K562 (cell line): ENCODE measurements around the gene FXR1. TPM values are rescaled to one million over a fixed set of nuclear protein-coding genes. Genes with fewer than 3 reads are reported as not detected.

Experiments
- ATAC-seq: fragments of 200-7000 bp; cut with Tn5 transposase; 3 replicates; pipeline ENCODE4 v1.9.1; 2020; ENCODE audit warnings: moderate library complexity
- BruUV-seq: library from RNA; stranded (reverse); fragments of 400-500 nt; replicated peaks from 2 replicates; lab custom pipeline; 2021; lab: Mats Ljungman, UMichigan
- CTCF ChIA-PET: fragments of 300-600 bp; formaldehyde crosslinking; extraction: SDS; loops from one replicate; lab custom pipeline; 2021; ENCODE audit warnings: low intra/inter-chr PET ratio; lab: Yijun Ruan, JAX
- POLR2A ChIA-PET: fragments of 300-600, 350-650 bp; sonication (Branson Sonifier 250); formaldehyde crosslinking; extraction: SDS; loops from one replicate; lab custom pipeline; 2021; ENCODE audit warnings: antibody characterized with exemption, inconsistent platforms; lab: Yijun Ruan, JAX
- DNase-seq, 4 experiments: peaks; one replicate each; pipeline versions ENCODE4 v3.0.0 to v3.0.0-alpha.2; 2011 to 2018; ENCODE audit warnings: low spot score in 3 of 4, mixed read lengths in 3 of 4; ENCODE audit errors: extremely low read depth in 1 of 4
- FAIRE-seq: peaks from 2 replicates; lab custom pipeline; 2011; peaks lifted over from hg19 to GRCh38; lab: Jason Lieb, UNC
- H2AFZ ChIP-seq: 2 replicates; pipeline ENCODE4 v1.6.0; 2011; ENCODE audit warnings: low read depth, low read length, control low read depth, inconsistent platforms
- H3K27ac ChIP-seq: fragments of 200-600 bp; 3 replicates; pipeline ENCODE4 v1.8.0; 2011; ENCODE audit warnings: low read depth, mild to moderate bottlenecking, control low read depth, inconsistent platforms, low read length, moderate library complexity, mixed read lengths; ENCODE audit errors: extremely low read depth
- H3K27me3 ChIP-seq, 2 experiments: fragments of 300-600 bp in 1 of 2; 2 replicates in 1 of 2; 3 replicates in 1 of 2; pipeline versions ENCODE4 v1.6.0 to v1.8.0; 2011; ENCODE audit warnings: inconsistent platforms in 2 of 2, low read length in 2 of 2, mild to moderate bottlenecking in 1 of 2, mixed read lengths in 1 of 2, moderate library complexity in 1 of 2; ENCODE audit not compliant: control insufficient read depth in 2 of 2, insufficient read depth in 2 of 2
- H3K36me3 ChIP-seq: fragments of 300-600 bp; 3 replicates; pipeline ENCODE4 v1.8.0; 2011; ENCODE audit warnings: mild to moderate bottlenecking, low read length, inconsistent platforms; ENCODE audit not compliant: control insufficient read depth, insufficient read depth
- H3K4me1 ChIP-seq, 2 experiments: fragments of 200-600 bp in 1 of 2; replicated peaks in 1 of 2; 2 replicates in 1 of 2; 3 replicates in 1 of 2; pipeline versions ENCODE4 v1.5.1 to v1.8.0; 2011; ENCODE audit warnings: inconsistent platforms in 2 of 2, low read length in 2 of 2, mild to moderate bottlenecking in 1 of 2, mixed read lengths in 1 of 2, moderate library complexity in 1 of 2; ENCODE audit not compliant: control insufficient read depth in 2 of 2, insufficient read depth in 2 of 2
- H3K4me2 ChIP-seq: 2 replicates; pipeline ENCODE4 v1.6.1; 2011; ENCODE audit warnings: low read length, control low read depth, inconsistent platforms, mixed read lengths; ENCODE audit not compliant: insufficient read depth
- H3K4me3 ChIP-seq: fragments of 200-600 bp; sonication (generic), shearing (Covaris generic); 2 replicates; pipeline ENCODE4 v1.5.1; 2016; ENCODE audit warnings: control low read depth, inconsistent platforms
- H3K79me2 ChIP-seq: fragments of 200-600 bp; 3 replicates; pipeline ENCODE4 v1.8.0; 2011; ENCODE audit warnings: low read length, inconsistent platforms; ENCODE audit not compliant: control insufficient read depth, insufficient read depth
- H3K9ac ChIP-seq, 2 experiments: 2 replicates each; pipeline versions ENCODE4 v1.6.0 to v1.6.1; 2011; ENCODE audit warnings: low read depth in 2 of 2, low read length in 2 of 2, control low read depth in 1 of 2, inconsistent platforms in 1 of 2, mild to moderate bottlenecking in 1 of 2, mixed read lengths in 1 of 2; ENCODE audit not compliant: insufficient read depth in 1 of 2
- H3K9me1 ChIP-seq: one replicate; pipeline ENCODE4 v1.6.0; 2011; ENCODE audit warnings: inconsistent platforms, mild to moderate bottlenecking, low read length, moderate library complexity; ENCODE audit not compliant: control insufficient read depth, insufficient read depth
- H3K9me3 ChIP-seq: replicated peaks from 2 replicates; pipeline ENCODE4 v1.5.1; 2011; ENCODE audit warnings: low read depth, low read length, inconsistent platforms; ENCODE audit not compliant: control insufficient read depth, insufficient read depth
- H4K20me1 ChIP-seq: replicated peaks from 2 replicates; pipeline ENCODE4 v1.6.1; 2011; ENCODE audit warnings: low read length, inconsistent platforms, mixed read lengths; ENCODE audit not compliant: control insufficient read depth, insufficient read depth
- ATF4 ChIP-seq: fragments of 450-650 bp; formaldehyde crosslinking; IDR thresholded peaks from 2 replicates; pipeline ENCODE4 v1.4.0; 2022; ENCODE audit warnings: mild to moderate bottlenecking, moderate library complexity
- CHD1 ChIP-seq: fragments of 200-600 bp; sonication (generic); IDR thresholded peaks from one replicate; pipeline ENCODE4 v1.6.1; 2012; ENCODE audit warnings: mild to moderate bottlenecking, moderate library complexity, low read length, inconsistent platforms
- COPS2 ChIP-seq: fragments of 450-650 bp; conservative IDR thresholded peaks from 2 replicates; pipeline ENCODE4 v1.6.1; 2016; ENCODE audit warnings: mild to moderate bottlenecking, moderate library complexity
- DPF2 ChIP-seq: fragments of 450-650 bp; IDR thresholded peaks from 2 replicates; pipeline ENCODE4 v1.6.1; 2016
- ERF ChIP-seq: fragments of 450-650 bp; formaldehyde crosslinking; IDR thresholded peaks from 2 replicates; pipeline ENCODE4 v1.4.0; 2020; ENCODE audit warnings: mild to moderate bottlenecking, mixed read lengths
- HCFC1 ChIP-seq: IDR thresholded peaks from 2 replicates; pipeline ENCODE4 v1.6.1; 2012; ENCODE audit warnings: low read depth, low read length, improper control_type of control experiment
- MTA1 ChIP-seq: fragments of 450-650 bp; IDR thresholded peaks from 2 replicates; pipeline ENCODE4 v1.6.1; 2017; ENCODE audit warnings: borderline replicate concordance
- NEUROD1 ChIP-seq: fragments of 150-350 bp; IDR thresholded peaks from 2 replicates; pipeline ENCODE4 v1.6.1; 2014; ENCODE audit warnings: borderline replicate concordance, low read length, low read depth; ENCODE audit not compliant: partially characterized antibody
- ZBTB12 ChIP-seq: fragments of 250-450 bp; sonication (Bioruptor Pico); IDR thresholded peaks from 2 replicates; pipeline ENCODE4 v1.4.0; 2020
- ZBTB33 ChIP-seq: sonication (generic); formaldehyde crosslinking; IDR thresholded peaks from 2 replicates; pipeline ENCODE4 v1.8.1; 2023; ENCODE audit warnings: mild to moderate bottlenecking, missing genetic modification reagents
- ZFP36 ChIP-seq: fragments of 150-350 bp; IDR thresholded peaks from 2 replicates; pipeline ENCODE4 v1.6.1; 2018; ENCODE audit warnings: low read length, low read depth; ENCODE audit not compliant: partially characterized antibody
- ZNF197 ChIP-seq: fragments of 200-800 bp; sonication (Bioruptor generic); IDR thresholded peaks from 2 replicates; pipeline ENCODE4 v1.6.1; 2016; ENCODE audit warnings: low read depth, missing genetic modification characterization, missing compliant biosample characterization
- ZNF274 ChIP-seq: IDR thresholded peaks from 2 replicates; pipeline ENCODE4 v1.6.1; 2011; ENCODE audit warnings: low read depth, mild to moderate bottlenecking, low read length, moderate library complexity, borderline replicate concordance
- ZNF707 ChIP-seq: fragments of 250-450 bp; sonication (Bioruptor Pico); conservative IDR thresholded peaks from 2 replicates; pipeline ENCODE4 v1.8.0; 2022; ENCODE audit warnings: inconsistent platforms, mild to moderate bottlenecking, moderate library complexity
- ZNF766 ChIP-seq: fragments of 200-800 bp; sonication (Bioruptor generic); conservative IDR thresholded peaks from 2 replicates; pipeline ENCODE4 v1.6.1; 2016; ENCODE audit warnings: missing genetic modification characterization, missing compliant biosample characterization
- WGBS: fragments of 100-300 bp; shearing (Covaris generic); methylation state at CpG from one replicate; pipeline ENCODE4 v1.1.6; 2016; ENCODE audit warnings: low coverage, mixed read lengths; ENCODE audit not compliant: insufficient coverage; ENCODE audit errors: missing lambda C conversion rate; 5-methylcytosine and 5-hydroxymethylcytosine counted together
- in situ Hi-C: fragments of 300-500 bp; cut with MboI; formaldehyde crosslinking; loops from 4 replicates; pipeline ENCODE4 v1.15.0; 2018; ENCODE audit warnings: inconsistent platforms, mixed read lengths
- intact Hi-C: fragments of 100-400 bp; cut with micrococcal nuclease; formaldehyde crosslinking; loops from 2 replicates; pipeline ENCODE4 v1.14.2; 2022
- polyA plus RNA-seq, 8 experiments: library from polyadenylated mRNA; depleted of rRNA in 4 of 8; stranded (reverse) in 5 of 8; unstranded in 3 of 8; fragments of >200 nt; fragmentation: Nextera tagmentation in 2 of 8; fragmentation: Illumina TruSeq in 1 of 8; extraction: Ambion mirVana in 2 of 8; extraction: Trizol in 1 of 8; gene quantifications; 2 replicates each; pipeline versions ENCODE4 v1.2.1 to v1.2.3, GENCODE V29; 2011 to 2014; ENCODE audit warnings: inconsistent platforms in 1 of 8, missing spikeins in 1 of 8
- total RNA-seq, 7 experiments: library from RNA; depleted of rRNA in 6 of 7; stranded (reverse); fragments of >200 nt in 6 of 7; fragmentation: Illumina TruSeq in 2 of 7; extraction: Trizol in 2 of 7; gene quantifications; 2 replicates each; pipeline versions ENCODE4 v1.2.1 to v1.2.3, GENCODE V29; 2011 to 2021; ENCODE audit warnings: low replicate concordance in 1 of 7
- TF ChIP-seq, protein P1 (sequence below): fragments of 450-650 bp; IDR thresholded peaks from 2 replicates; pipeline ENCODE4 v1.6.1; 2018; ENCODE audit warnings: mild to moderate bottlenecking, low read depth; ENCODE audit not compliant: partially characterized antibody

FXR1 gene
- total and polyA plus RNA-seq, 9 of the 15 experiments (the other 6 are each of a cell fraction or from before 2014, with no cell fraction given): 59.4 to 177 (median 136) TPM

GRCh38 chr3:180940826-180941225 lies 28.4 kb downstream of the FXR1 start:
- Histone ChIP-seq H3K4me1 (no peaks in the 10 kb centered on the region), H3K9ac (no peak overlapping the region), H3K4me2 (no peak overlapping the region), H3K9me3 (no peaks in the 10 kb centered on the region), H3K79me2 (peaks cover 89% of the 10 kb centered on the region), H3K4me3 (no peak overlapping the region), H4K20me1 (0 out of 2 replicates have a peak, but pooled peaks cover 8% of the 10 kb centered on the region), H3K9me1 (no peaks in the 10 kb centered on the region), H2AFZ (no peak overlapping the region), H3K36me3 (peaks cover 77% of the 10 kb centered on the region), H3K27me3 (no peaks in the 10 kb centered on the region)
- ATAC-seq (no peak), FAIRE-seq (no peak), DNase-seq (no peak)
- POLR2A ChIA-PET: no interaction called here
- in situ Hi-C loops: no loop called here
- 97% methylated on average over 5 of the region's 5 CpGs for WGBS
- intact Hi-C loops: no loop called here
- no TSS peak for BruUV-seq
- TF ChIP-seq ZNF766 (CRISPR knock-in tag) (no peak), ZNF197 (CRISPR knock-in tag) (no peak), COPS2 (no peak), DPF2 (no peak), HCFC1 (no peak), MTA1 (no peak), NEUROD1 (no peak), ATF4 (no peak), ZNF274 (no peak), ERF (no peak), ZBTB33 (CRISPR knock-in tag) (no peak), CHD1 (no peak), ZFP36 (no peak), ZBTB12 (CRISPR knock-in tag) (no peak), ZNF707 (no peak)
- TF ChIP-seq, protein P1, sequence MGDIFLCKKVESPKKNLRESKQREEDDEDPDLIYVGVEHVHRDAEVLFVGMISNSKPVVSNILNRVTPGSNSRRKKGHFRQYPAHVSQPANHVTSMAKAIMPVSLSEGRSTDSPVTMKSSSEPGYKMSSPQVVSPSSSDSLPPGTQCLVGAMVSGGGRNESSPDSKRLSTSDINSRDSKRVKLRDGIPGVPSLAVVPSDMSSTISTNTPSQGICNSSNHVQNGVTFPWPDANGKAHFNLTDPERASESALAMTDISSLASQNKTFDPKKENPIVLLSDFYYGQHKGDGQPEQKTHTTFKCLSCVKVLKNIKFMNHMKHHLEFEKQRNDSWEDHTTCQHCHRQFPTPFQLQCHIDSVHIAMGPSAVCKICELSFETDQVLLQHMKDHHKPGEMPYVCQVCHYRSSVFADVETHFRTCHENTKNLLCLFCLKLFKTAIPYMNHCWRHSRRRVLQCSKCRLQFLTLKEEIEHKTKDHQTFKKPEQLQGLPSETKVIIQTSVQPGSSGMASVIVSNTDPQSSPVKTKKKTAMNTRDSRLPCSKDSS: no peak
- TF ChIP-seq, all 486 proteins: peak for 0
- CTCF ChIA-PET: no interaction called here
- no peak overlapping the region for H3K27ac ChIP-seq
